GM06990 (cell line): Measurements from ENCODE around the gene IGLL5.

ENCODE experiments used
- DNase-seq: peaks from one replicate; pipeline ENCODE4 v3.0.0-alpha.2; 2011; ENCODE audit not compliant: insufficient read length; ENCODE audit errors: extremely low read depth
- H3K27me3 ChIP-seq: replicated peaks from 2 replicates; pipeline ENCODE4 v1.6.0; 2011; ENCODE audit warnings: low read length; ENCODE audit not compliant: control insufficient read depth, insufficient read depth
- H3K36me3 ChIP-seq: 2 replicates; pipeline ENCODE4 v1.5.1; 2011; ENCODE audit warnings: low read length; ENCODE audit not compliant: control insufficient read depth, insufficient read depth
- H3K4me3 ChIP-seq: replicated peaks from 2 replicates; pipeline ENCODE4 v1.5.1; 2011; ENCODE audit warnings: low read depth, mild to moderate bottlenecking, control low read depth, low read length
- TF ChIP-seq, protein P1 (sequence below): IDR thresholded peaks from 2 replicates; pipeline ENCODE4 v1.5.1; 2011; ENCODE audit warnings: low read length, control low read depth, mild to moderate bottlenecking, inconsistent platforms; ENCODE audit not compliant: insufficient read depth, poor library complexity, severe bottlenecking

Gene IGLL5

DNA sequence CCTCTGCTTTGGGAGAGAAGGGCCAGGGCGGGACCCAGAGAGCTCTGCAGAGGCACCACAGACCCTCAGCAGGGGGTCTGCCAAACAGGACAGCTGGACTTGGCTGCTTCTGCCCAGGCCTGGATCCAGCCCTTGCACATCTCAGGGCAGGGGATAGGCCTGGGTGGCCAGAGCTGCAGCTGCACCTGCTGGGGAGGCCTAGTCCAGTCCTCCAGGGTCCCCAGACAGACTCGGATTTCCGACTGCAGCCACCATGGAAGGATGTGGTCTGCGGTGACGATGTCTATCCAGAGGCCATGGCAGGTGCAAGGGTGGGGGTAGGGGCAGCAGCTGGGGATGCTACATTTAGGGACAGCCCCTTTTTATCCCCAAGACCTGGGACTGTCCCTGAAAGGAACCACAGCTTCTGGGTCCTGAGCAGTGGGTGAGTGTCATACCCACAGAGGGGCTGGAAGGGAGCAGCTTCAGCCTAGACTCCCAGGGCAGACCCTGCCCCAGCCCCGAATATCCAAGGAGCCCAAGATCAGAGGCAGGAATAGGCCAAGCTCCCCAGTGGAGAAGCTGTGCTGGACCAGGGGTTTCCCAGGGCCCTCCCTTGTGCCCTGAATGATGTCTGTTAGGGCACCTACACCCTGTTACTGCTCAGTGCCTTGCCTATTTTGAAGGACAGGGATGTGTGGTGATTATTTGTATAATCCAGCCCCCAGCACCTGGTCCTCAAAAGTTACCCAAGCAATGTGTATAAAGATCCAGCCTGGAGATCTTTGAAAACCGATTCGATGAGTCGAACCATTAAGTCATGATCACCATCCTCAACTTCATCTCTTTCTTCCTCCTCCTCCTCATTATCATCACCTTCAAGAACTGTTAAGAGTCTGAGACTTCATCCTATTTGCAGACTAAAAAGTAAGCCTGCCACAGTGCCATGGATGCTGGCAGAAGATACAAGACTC is 2.5 kb upstream of the IGLL5 start:
- TF ChIP-seq, protein P1, sequence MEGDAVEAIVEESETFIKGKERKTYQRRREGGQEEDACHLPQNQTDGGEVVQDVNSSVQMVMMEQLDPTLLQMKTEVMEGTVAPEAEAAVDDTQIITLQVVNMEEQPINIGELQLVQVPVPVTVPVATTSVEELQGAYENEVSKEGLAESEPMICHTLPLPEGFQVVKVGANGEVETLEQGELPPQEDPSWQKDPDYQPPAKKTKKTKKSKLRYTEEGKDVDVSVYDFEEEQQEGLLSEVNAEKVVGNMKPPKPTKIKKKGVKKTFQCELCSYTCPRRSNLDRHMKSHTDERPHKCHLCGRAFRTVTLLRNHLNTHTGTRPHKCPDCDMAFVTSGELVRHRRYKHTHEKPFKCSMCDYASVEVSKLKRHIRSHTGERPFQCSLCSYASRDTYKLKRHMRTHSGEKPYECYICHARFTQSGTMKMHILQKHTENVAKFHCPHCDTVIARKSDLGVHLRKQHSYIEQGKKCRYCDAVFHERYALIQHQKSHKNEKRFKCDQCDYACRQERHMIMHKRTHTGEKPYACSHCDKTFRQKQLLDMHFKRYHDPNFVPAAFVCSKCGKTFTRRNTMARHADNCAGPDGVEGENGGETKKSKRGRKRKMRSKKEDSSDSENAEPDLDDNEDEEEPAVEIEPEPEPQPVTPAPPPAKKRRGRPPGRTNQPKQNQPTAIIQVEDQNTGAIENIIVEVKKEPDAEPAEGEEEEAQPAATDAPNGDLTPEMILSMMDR = no peak
- DNase-seq = peak; percentile 84
- H3K27me3 ChIP-seq = no peaks in the 10 kb centered on the region
- H3K36me3 ChIP-seq = no peaks in the 10 kb centered on the region
- H3K4me3 ChIP-seq = no peak overlapping the region

DNA sequence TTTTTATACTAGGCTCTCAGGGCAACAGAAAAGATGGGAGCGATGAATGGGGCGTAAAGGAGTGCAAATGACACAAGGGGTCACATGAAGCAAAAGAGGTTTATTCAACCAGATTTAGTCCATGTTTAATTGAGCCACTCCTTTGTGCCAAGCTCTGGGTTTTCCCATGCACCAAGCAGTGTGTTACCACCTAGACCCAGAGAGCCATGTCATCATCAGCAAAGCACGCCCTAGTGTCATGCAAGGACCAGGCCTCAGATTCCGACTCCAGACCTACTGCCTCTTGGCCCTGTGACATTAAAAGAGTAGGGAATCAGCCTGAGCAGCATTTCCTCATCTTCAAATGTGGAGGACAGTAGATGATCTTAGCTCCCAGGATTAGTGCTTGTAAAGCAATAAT is 1.1 kb upstream of the IGLL5 start:
- H3K27me3 ChIP-seq = no peaks in the 10 kb centered on the region
- DNase-seq = no peak
- TF ChIP-seq, protein P1 = no peak
- no peaks in the 10 kb centered on the region for H3K36me3 ChIP-seq
- H3K4me3 ChIP-seq = no peak overlapping the region

DNA sequence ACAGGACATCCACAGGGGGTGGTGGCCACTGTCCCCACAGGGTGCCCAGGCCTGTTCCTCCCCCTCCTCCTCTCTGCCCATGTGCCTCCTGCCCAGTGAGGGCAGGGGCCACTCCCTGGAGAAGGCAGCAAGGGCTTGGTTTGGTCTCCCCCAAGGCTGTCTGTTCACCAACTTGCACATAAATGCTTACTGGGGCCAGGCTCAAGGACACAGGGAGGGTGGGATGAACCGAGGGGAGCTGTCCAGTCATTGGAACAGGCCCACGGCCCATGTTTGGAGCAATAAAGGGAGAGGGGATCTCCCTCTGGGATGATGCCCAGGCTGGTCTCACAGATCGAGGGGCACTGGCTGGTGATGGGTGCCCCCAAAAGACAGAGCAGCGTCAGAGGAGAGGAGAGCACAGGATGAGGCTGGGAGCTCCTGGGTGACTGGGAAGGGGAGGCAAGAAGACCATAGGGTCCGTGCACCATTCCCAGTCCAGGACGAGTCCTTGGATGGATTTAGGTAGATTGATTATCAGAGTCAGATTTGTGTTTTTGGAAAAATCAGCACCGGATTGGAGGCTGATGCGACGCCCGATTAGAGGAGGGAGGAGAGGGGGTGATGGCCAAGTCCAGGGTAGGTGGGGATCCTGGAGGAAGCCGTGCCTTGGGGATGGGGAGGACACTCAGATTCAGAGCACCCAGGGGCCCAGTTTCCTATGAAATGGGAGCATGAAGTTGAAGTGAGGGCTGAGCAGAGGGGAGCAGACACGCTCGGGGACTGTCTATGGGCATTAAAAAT is 1.1 kb downstream of the IGLL5 start:
- no peak for DNase-seq
- H3K4me3 ChIP-seq = peak overlapping the region; percentile 73
- TF ChIP-seq, protein P1 = no peak
- no peaks in the 10 kb centered on the region for H3K27me3 ChIP-seq
- H3K36me3 ChIP-seq = no peaks in the 10 kb centered on the region

DNA sequence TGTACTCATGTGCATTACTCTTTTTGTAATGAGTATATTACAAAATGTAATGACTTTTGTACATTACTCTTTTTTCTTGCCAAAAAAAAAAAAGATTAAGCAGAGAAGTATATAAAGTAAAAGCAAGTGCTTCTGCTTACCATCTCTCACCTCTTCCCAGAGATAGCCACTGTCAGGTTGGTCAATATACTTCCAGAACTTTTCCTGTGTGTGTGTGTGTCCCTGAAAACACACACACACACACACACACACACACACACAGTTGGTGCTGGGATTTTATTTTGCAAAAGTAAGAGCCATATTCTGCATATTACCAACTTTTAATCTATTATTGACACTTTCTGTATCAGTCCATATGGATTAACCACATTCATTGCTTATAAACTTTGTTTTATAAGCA is 2.5 kb downstream of the IGLL5 start:
- Histone ChIP-seq H3K27me3 (no peaks in the 10 kb centered on the region), H3K4me3 (peak overlapping the region; percentile 73), H3K36me3 (no peaks in the 10 kb centered on the region)
- DNase-seq = no peak
- TF ChIP-seq, protein P1 = no peak

DNA sequence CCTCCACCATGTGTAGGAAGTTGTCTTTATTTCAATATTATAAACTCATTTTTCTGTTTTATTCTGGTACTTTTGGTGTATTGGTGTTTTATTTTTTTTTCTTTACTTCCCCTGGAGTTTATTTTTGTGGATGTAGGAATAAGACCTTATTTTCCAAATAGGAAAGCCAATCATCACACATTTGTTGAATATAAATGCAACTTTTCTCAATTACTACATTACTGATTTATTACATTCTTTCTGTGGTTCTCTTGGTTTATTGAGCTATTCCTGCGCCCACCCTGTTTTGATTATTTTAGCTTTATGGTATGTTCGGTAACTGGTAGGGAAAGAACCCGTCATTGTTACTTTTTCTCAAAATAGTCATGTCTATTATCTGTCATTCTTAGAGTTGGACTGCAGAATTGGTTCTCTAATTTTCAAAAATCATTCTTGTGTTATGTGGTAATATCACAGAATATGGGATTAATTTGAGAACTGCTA is 3.6 kb downstream of the IGLL5 start:
- H3K27me3 ChIP-seq = no peaks in the 10 kb centered on the region
- TF ChIP-seq, protein P1 = no peak
- peak overlapping the region; percentile 73 for H3K4me3 ChIP-seq
- no peaks in the 10 kb centered on the region for H3K36me3 ChIP-seq
- no peak for DNase-seq
